Skeletal muscle satellite cell (primary cell): ENCODE results near the gene CCDC150.
"Not testable (repeated sequence)": the region's sequence is repeated elsewhere in the genome, so short reads cannot be mapped to it uniquely, and the experiment has no call there.

ENCODE experiments used
- H3K27me3 ChIP-seq: 2 replicates; pipeline ENCODE4 v1.7.0; 2013; ENCODE audit warnings: low read length; ENCODE audit not compliant: control insufficient read depth, insufficient read depth
- H3K36me3 ChIP-seq: 2 replicates; pipeline ENCODE4 v1.7.0; 2013; ENCODE audit warnings: mild to moderate bottlenecking, control low read depth, low read length; ENCODE audit not compliant: insufficient read depth
- H3K4me1 ChIP-seq: 2 replicates; pipeline ENCODE4 v1.7.0; 2013; ENCODE audit warnings: low read length; ENCODE audit not compliant: control insufficient read depth, insufficient read depth
- H3K4me2 ChIP-seq: 2 replicates; pipeline ENCODE4 v1.7.0; 2013; ENCODE audit warnings: mild to moderate bottlenecking, low read length
- H3K4me3 ChIP-seq: 2 replicates; pipeline ENCODE4 v1.7.0; 2013; ENCODE audit warnings: low read length
- H3K9ac ChIP-seq: 2 replicates; pipeline ENCODE4 v1.7.0; 2013; ENCODE audit warnings: mild to moderate bottlenecking, low read depth, low read length, moderate library complexity
- H3K9me3 ChIP-seq: replicated peaks from 2 replicates; pipeline ENCODE4 v1.7.0; 2013; ENCODE audit warnings: mild to moderate bottlenecking, control low read depth, low read length

CCDC150 gene

GRCh38 chr2:196718419-196719109 lies 79.0 kb downstream of the CCDC150 start:
- Histone ChIP-seq H3K27me3 (no peaks in the 10 kb centered on the region), H3K9ac (peak overlapping the region; percentile 17), H3K4me3 (no peak overlapping the region), H3K4me1 (peaks cover 10% of the 10 kb centered on the region), H3K9me3 (no peaks in the 10 kb centered on the region), H3K36me3 (peaks cover 3% of the 10 kb centered on the region), H3K4me2 (peak overlapping the region; percentile 49)

- Histone ChIP-seq H3K4me3 (peak overlapping the region; percentile 7), H3K9me3 (no peaks in the 10 kb centered on the region), H3K27me3 (no peaks in the 10 kb centered on the region), H3K9ac (peak overlapping the region; percentile 19), H3K36me3 (peaks cover 3% of the 10 kb centered on the region), H3K4me2 (peak overlapping the region; percentile 49), H3K4me1 (peaks cover 10% of the 10 kb centered on the region)
Observed at GRCh38 chr2:196719110-196719872, 79.8 kb downstream of the CCDC150 start.

- Histone ChIP-seq H3K4me1 (peaks cover 8% of the 10 kb centered on the region), H3K4me3 (no peak overlapping the region), H3K36me3 (peaks cover 3% of the 10 kb centered on the region), H3K9ac (no peak overlapping the region), H3K27me3 (no peaks in the 10 kb centered on the region), H3K4me2 (no peak overlapping the region), H3K9me3 (no peaks in the 10 kb centered on the region)
Observed at GRCh38 chr2:196723571-196723970, 84.1 kb downstream of the CCDC150 start.

GRCh38 chr2:196725218-196725617 lies 85.7 kb downstream of the CCDC150 start:
- H3K4me2 ChIP-seq: no peak overlapping the region
- H3K9me3 ChIP-seq: no peaks in the 10 kb centered on the region
- H3K4me3 ChIP-seq: no peak overlapping the region
- no peaks in the 10 kb centered on the region for H3K27me3 ChIP-seq
- peaks cover 3% of the 10 kb centered on the region for H3K36me3 ChIP-seq
- H3K4me1 ChIP-seq: no peaks in the 10 kb centered on the region
- no peak overlapping the region for H3K9ac ChIP-seq

- no peak overlapping the region for H3K9ac ChIP-seq
Observed at GRCh38 chr2:196725882-196726281, 86.4 kb downstream of the CCDC150 start.

GRCh38 chr2:196729418-196729817 lies 89.9 kb downstream of the CCDC150 start:
- Histone ChIP-seq H3K9ac (no peak overlapping the region), H3K4me3 (no peak overlapping the region), H3K4me2 (no peak overlapping the region), H3K27me3 (no peaks in the 10 kb centered on the region), H3K4me1 (no peaks in the 10 kb centered on the region), H3K36me3 (peaks cover 5% of the 10 kb centered on the region), H3K9me3 (no peaks in the 10 kb centered on the region)

More at GRCh38 chr2:196725882-196726281, 86.4 kb downstream of the CCDC150 start:
- no peak overlapping the region for H3K4me2 ChIP-seq
- H3K36me3 ChIP-seq: peaks cover 7% of the 10 kb centered on the region
- no peaks in the 10 kb centered on the region for H3K4me1 ChIP-seq
- no peaks in the 10 kb centered on the region for H3K9me3 ChIP-seq
- no peak overlapping the region for H3K4me3 ChIP-seq
- no peaks in the 10 kb centered on the region for H3K27me3 ChIP-seq

GRCh38 chr2:196736646-196737045 lies 97.1 kb downstream of the CCDC150 start:
- H3K4me3 ChIP-seq, H3K9me3 ChIP-seq, H3K27me3 ChIP-seq, H3K9ac ChIP-seq, H3K36me3 ChIP-seq, H3K4me1 ChIP-seq, H3K4me2 ChIP-seq: not testable (repeated sequence)

GRCh38 chr2:196737046-196737445 lies 97.5 kb downstream of the CCDC150 start:
- no peak overlapping the region for H3K4me2 ChIP-seq
- no peak overlapping the region for H3K9ac ChIP-seq
- no peak overlapping the region for H3K4me3 ChIP-seq
- H3K36me3 ChIP-seq: no peaks in the 10 kb centered on the region
- no peaks in the 10 kb centered on the region for H3K9me3 ChIP-seq
- H3K27me3 ChIP-seq: no peaks in the 10 kb centered on the region
- H3K4me1 ChIP-seq: no peaks in the 10 kb centered on the region

- Histone ChIP-seq H3K4me1 (no peaks in the 10 kb centered on the region), H3K27me3 (no peaks in the 10 kb centered on the region), H3K4me2 (no peak overlapping the region), H3K9me3 (no peaks in the 10 kb centered on the region), H3K36me3 (no peaks in the 10 kb centered on the region), H3K9ac (no peak overlapping the region), H3K4me3 (no peak overlapping the region)
Observed at GRCh38 chr2:196739031-196739430, 99.5 kb downstream of the CCDC150 start.

GRCh38 chr2:196742216-196742615 lies 102.7 kb downstream of the CCDC150 start:
- no peak overlapping the region for H3K4me3 ChIP-seq
- no peaks in the 10 kb centered on the region for H3K27me3 ChIP-seq
- no peaks in the 10 kb centered on the region for H3K9me3 ChIP-seq
- no peaks in the 10 kb centered on the region for H3K36me3 ChIP-seq
- no peaks in the 10 kb centered on the region for H3K4me1 ChIP-seq
- H3K4me2 ChIP-seq: no peak overlapping the region
- H3K9ac ChIP-seq: no peak overlapping the region

GRCh38 chr2:196742685-196743084 lies 103.2 kb downstream of the CCDC150 start:
- H3K4me2 ChIP-seq: no peak overlapping the region
- no peaks in the 10 kb centered on the region for H3K27me3 ChIP-seq
- H3K9ac ChIP-seq: no peak overlapping the region
- no peak overlapping the region for H3K4me3 ChIP-seq
- no peaks in the 10 kb centered on the region for H3K36me3 ChIP-seq
- H3K4me1 ChIP-seq: no peaks in the 10 kb centered on the region
- H3K9me3 ChIP-seq: no peaks in the 10 kb centered on the region

- H3K4me2 ChIP-seq: no peak overlapping the region
- no peaks in the 10 kb centered on the region for H3K4me1 ChIP-seq
- H3K4me3 ChIP-seq: no peak overlapping the region
- no peaks in the 10 kb centered on the region for H3K9me3 ChIP-seq
- no peaks in the 10 kb centered on the region for H3K36me3 ChIP-seq
- H3K27me3 ChIP-seq: no peaks in the 10 kb centered on the region
- H3K9ac ChIP-seq: no peak overlapping the region
Observed at GRCh38 chr2:196743165-196743564, 103.7 kb downstream of the CCDC150 start.
